Endothelial cell of umbilical vein (primary cell): Measurements from ENCODE around the gene TLE4. TPM values are rescaled to one million over a fixed set of nuclear protein-coding genes. Genes with fewer than 3 reads are reported as not detected.

ENCODE experiments used
- BruUV-seq: library from RNA; stranded (reverse); fragments of 400-500 nt; replicated peaks from 2 replicates; lab custom pipeline; 2021; lab: Mats Ljungman, UMichigan
- CTCF ChIA-PET: fragments of 300-600, 350-600 bp; sonication (Branson Sonifier 250); formaldehyde crosslinking; loops from one replicate; lab custom pipeline; 2021; ENCODE audit warnings: antibody characterized with exemption, inconsistent platforms; lab: Charles Lee
- POLR2A ChIA-PET: fragments of 300-600, 350-600 bp; sonication (Branson Sonifier 250); formaldehyde crosslinking; loops from one replicate; lab custom pipeline; 2021; ENCODE audit warnings: antibody characterized with exemption, inconsistent platforms; lab: Charles Lee
- DNase-seq: peaks from one replicate; pipeline ENCODE4 v3.0.0-alpha.2; 2011; ENCODE audit warnings: low read depth, low spot score
- FAIRE-seq: peaks from 2 replicates; lab custom pipeline; 2011; peaks lifted over from hg19 to GRCh38; lab: Jason Lieb, UNC
- H2AFZ ChIP-seq: 2 replicates; pipeline ENCODE4 v1.6.0; 2012; ENCODE audit warnings: low read depth, low read length, control low read depth, inconsistent platforms
- H3K27ac ChIP-seq: 2 replicates; pipeline ENCODE4 v1.5.1; 2011; ENCODE audit warnings: low read depth, mild to moderate bottlenecking, control low read depth, low read length, moderate library complexity; ENCODE audit not compliant: insufficient read depth
- H3K27me3 ChIP-seq, 2 experiments: 2 replicates each; pipeline versions ENCODE4 v1.6.0 to v1.6.1; 2011; ENCODE audit warnings: low read length in 2 of 2, mixed read lengths in 1 of 2; ENCODE audit not compliant: control insufficient read depth in 2 of 2, insufficient read depth in 2 of 2
- H3K36me3 ChIP-seq, 2 experiments: 2 replicates in 1 of 2; 3 replicates in 1 of 2; pipeline ENCODE4 v1.5.1; 2011; ENCODE audit warnings: low read length in 2 of 2, mild to moderate bottlenecking in 1 of 2, moderate library complexity in 1 of 2; ENCODE audit not compliant: control insufficient read depth in 2 of 2, insufficient read depth in 2 of 2; ENCODE audit errors: extremely low read depth in 1 of 2
- H3K4me1 ChIP-seq: 3 replicates; pipeline ENCODE4 v1.5.1; 2011; ENCODE audit warnings: mild to moderate bottlenecking, low read length; ENCODE audit not compliant: control insufficient read depth, insufficient read depth; ENCODE audit errors: extremely low read depth
- H3K4me2 ChIP-seq: 2 replicates; pipeline ENCODE4 v1.6.1; 2011; ENCODE audit warnings: low read length, control low read depth, mixed read lengths; ENCODE audit not compliant: insufficient read depth
- H3K4me3 ChIP-seq, 3 experiments: fragments of 200-600 bp in 1 of 3; sonication (generic), shearing (Covaris generic) in 1 of 3; replicated peaks in 1 of 3; 2 replicates each; pipeline ENCODE4 v1.5.1; 2011 to 2016; ENCODE audit warnings: control low read depth in 3 of 3, low read length in 3 of 3, mild to moderate bottlenecking in 2 of 3, inconsistent platforms in 1 of 3, low read depth in 1 of 3, moderate library complexity in 1 of 3; ENCODE audit not compliant: insufficient read depth in 1 of 3
- H3K79me2 ChIP-seq: 2 replicates; pipeline ENCODE4 v1.6.0; 2012; ENCODE audit warnings: low read length, inconsistent platforms; ENCODE audit not compliant: control insufficient read depth, insufficient read depth
- H3K9ac ChIP-seq: replicated peaks from 2 replicates; pipeline ENCODE3; 2011; ENCODE audit warnings: low read length, control low read depth; ENCODE audit not compliant: insufficient read depth; ENCODE audit errors: extremely low read depth
- H3K9me1 ChIP-seq: replicated peaks from 3 replicates; pipeline ENCODE4 v1.6.0; 2011; ENCODE audit warnings: mild to moderate bottlenecking, low read length; ENCODE audit not compliant: control insufficient read depth, insufficient read depth; ENCODE audit errors: extremely low read depth
- H3K9me3 ChIP-seq: replicated peaks from 2 replicates; pipeline ENCODE4 v1.5.1; 2012; ENCODE audit warnings: low read length, inconsistent platforms; ENCODE audit not compliant: control insufficient read depth, insufficient read depth
- H4K20me1 ChIP-seq: replicated peaks from 2 replicates; pipeline ENCODE3; 2011; ENCODE audit warnings: mild to moderate bottlenecking, low read length; ENCODE audit not compliant: control insufficient read depth, insufficient read depth; ENCODE audit errors: extremely low read depth
- EZH2 ChIP-seq: IDR thresholded peaks from 2 replicates; pipeline ENCODE4 v1.6.1; 2012; ENCODE audit warnings: borderline replicate concordance, low read depth, mild to moderate bottlenecking, moderate library complexity, low read length, inconsistent platforms; ENCODE audit not compliant: severe bottlenecking
- FOS ChIP-seq: IDR thresholded peaks from 2 replicates; pipeline ENCODE4 v1.6.1; 2011; ENCODE audit warnings: mild to moderate bottlenecking, low read length, moderate library complexity, borderline replicate concordance; ENCODE audit not compliant: insufficient read depth
- GATA2 ChIP-seq: IDR thresholded peaks from 2 replicates; pipeline ENCODE4 v1.7.0; 2011; ENCODE audit warnings: low read depth, mild to moderate bottlenecking, moderate library complexity, mixed read lengths, low read length; ENCODE audit not compliant: insufficient read length, insufficient read depth
- JUN ChIP-seq: IDR thresholded peaks from 2 replicates; pipeline ENCODE4 v1.6.1; 2011; ENCODE audit warnings: borderline replicate concordance, low read depth; ENCODE audit not compliant: insufficient read length, insufficient read depth
- MYC ChIP-seq: IDR thresholded peaks from one replicate; pipeline ENCODE4 v1.6.1; 2011; ENCODE audit warnings: mild to moderate bottlenecking, low read depth, low read length
- POLR2A ChIP-seq: IDR thresholded peaks from 2 replicates; pipeline ENCODE4 v1.6.1; 2012; ENCODE audit warnings: low read depth, mild to moderate bottlenecking, control low read depth, low read length
- POLR2AphosphoS5 ChIP-seq: IDR thresholded peaks from 2 replicates; pipeline ENCODE4 v1.6.1; 2012; ENCODE audit warnings: low read depth, mild to moderate bottlenecking, control low read depth, low read length, moderate library complexity; ENCODE audit not compliant: insufficient read depth
- dilution Hi-C: fragments of 300-500 bp; cut with MboI; formaldehyde crosslinking; loops from one replicate; pipeline ENCODE4 v1.15.0; 2019; ENCODE audit warnings: low sequenced_read_pairs; ENCODE audit not compliant: extremely low pct_ligation_motif_present
- intact Hi-C: fragments of 100-400 bp; cut with micrococcal nuclease; formaldehyde crosslinking; loops from one replicate; pipeline ENCODE4 v1.10.0; 2022
- polyA plus RNA-seq, 4 experiments: library from polyadenylated mRNA; depleted of rRNA in 3 of 4; stranded (reverse) in 3 of 4; unstranded in 1 of 4; fragments of >200 nt; gene quantifications; 2 replicates each; pipeline versions ENCODE4 v1.2.1 to v1.2.3, GENCODE V29; 2011 to 2012; ENCODE audit warnings: missing spikeins in 1 of 4
- total RNA-seq: library from RNA; stranded (reverse); gene quantifications from 2 replicates; pipeline ENCODE4 v1.2.3, GENCODE V29; 2021
- TF ChIP-seq, protein P1 (sequence below), 2 donors: IDR thresholded peaks; 1 replicate in 1 of 2; 2 replicates in 1 of 2; pipeline ENCODE4 v1.5.1; 2011; ENCODE audit warnings: low read length in 2 of 2, mild to moderate bottlenecking in 2 of 2, moderate library complexity in 2 of 2, control low read depth in 1 of 2, inconsistent platforms in 1 of 2, low read depth in 1 of 2; ENCODE audit not compliant: insufficient read depth in 1 of 2; ENCODE audit errors: extremely low read depth in 1 of 2
- TF ChIP-seq, protein P2 (sequence below): IDR thresholded peaks from 2 replicates; pipeline ENCODE4 v1.6.1; 2011; ENCODE audit not compliant: insufficient read depth, insufficient read length

The TLE4 gene
- total and polyA plus RNA-seq, 2 donors (not counting 3 experiments of a cell fraction or from before 2014, with no cell fraction given), result 31.4 to 32.3 TPM

DNA sequence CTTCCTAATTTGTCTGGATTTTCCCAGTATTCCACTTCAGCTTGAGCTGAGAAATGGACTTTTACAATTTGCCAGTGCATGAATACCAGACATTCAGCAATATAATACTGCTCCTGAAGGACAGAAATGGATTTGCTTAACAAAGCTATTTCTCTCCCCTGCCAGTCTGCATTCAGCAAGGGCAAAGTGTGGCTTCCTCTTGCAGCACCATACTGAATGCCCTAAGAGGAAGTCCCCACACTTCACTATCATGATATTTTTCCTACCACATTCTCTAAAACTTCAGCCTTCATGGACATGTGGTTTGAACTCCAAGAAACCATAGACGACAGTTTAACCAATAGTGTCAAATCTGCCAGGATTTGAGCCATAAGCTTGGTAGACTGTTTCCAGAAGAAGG lies 19.8 kb upstream of the TLE4 start:
- H2AFZ ChIP-seq, result no peak overlapping the region
- DNase-seq (no peak), FAIRE-seq (no peak)
- no peaks in the 10 kb centered on the region for H3K4me1 ChIP-seq
- no peaks in the 10 kb centered on the region for H3K9me3 ChIP-seq
- intact Hi-C loops, result no loop called here
- H3K4me2 ChIP-seq, result no peak overlapping the region
- H4K20me1 ChIP-seq, result no peaks in the 10 kb centered on the region
- no peak overlapping the region for H3K4me3 ChIP-seq
- POLR2A ChIA-PET, result no interaction called here
- TF ChIP-seq JUN (no peak), POLR2AphosphoS5 (no peak), GATA2 (no peak), EZH2 (no peak), MYC (no peak), FOS (no peak), POLR2A (no peak)
- TF ChIP-seq, protein P1, sequence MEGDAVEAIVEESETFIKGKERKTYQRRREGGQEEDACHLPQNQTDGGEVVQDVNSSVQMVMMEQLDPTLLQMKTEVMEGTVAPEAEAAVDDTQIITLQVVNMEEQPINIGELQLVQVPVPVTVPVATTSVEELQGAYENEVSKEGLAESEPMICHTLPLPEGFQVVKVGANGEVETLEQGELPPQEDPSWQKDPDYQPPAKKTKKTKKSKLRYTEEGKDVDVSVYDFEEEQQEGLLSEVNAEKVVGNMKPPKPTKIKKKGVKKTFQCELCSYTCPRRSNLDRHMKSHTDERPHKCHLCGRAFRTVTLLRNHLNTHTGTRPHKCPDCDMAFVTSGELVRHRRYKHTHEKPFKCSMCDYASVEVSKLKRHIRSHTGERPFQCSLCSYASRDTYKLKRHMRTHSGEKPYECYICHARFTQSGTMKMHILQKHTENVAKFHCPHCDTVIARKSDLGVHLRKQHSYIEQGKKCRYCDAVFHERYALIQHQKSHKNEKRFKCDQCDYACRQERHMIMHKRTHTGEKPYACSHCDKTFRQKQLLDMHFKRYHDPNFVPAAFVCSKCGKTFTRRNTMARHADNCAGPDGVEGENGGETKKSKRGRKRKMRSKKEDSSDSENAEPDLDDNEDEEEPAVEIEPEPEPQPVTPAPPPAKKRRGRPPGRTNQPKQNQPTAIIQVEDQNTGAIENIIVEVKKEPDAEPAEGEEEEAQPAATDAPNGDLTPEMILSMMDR (IDR thresholded peaks at IDR 0.05; ENCODE audit: extremely low read depth in 1 of 2, insufficient read depth in 1 of 2, low read depth in 1 of 2, low read length in 2 of 2), result no peak
- TF ChIP-seq, protein P2, sequence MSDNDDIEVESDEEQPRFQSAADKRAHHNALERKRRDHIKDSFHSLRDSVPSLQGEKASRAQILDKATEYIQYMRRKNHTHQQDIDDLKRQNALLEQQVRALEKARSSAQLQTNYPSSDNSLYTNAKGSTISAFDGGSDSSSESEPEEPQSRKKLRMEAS, result no peak
- H3K36me3 ChIP-seq, result no peaks in the 10 kb centered on the region
- H3K27ac ChIP-seq, result no peak overlapping the region
- dilution Hi-C loops, result no loop called here
- CTCF ChIA-PET, result no interaction called here
- no peaks in the 10 kb centered on the region for H3K79me2 ChIP-seq
- no peaks in the 10 kb centered on the region for H3K27me3 ChIP-seq
- no peaks in the 10 kb centered on the region for H3K9me1 ChIP-seq
- BruUV-seq, result no TSS peak
- H3K9ac ChIP-seq, result no peak overlapping the region
